ENCODE data around the gene EXOC3.
"Not testable (repeated sequence)": the region's sequence is repeated elsewhere in the genome, so short reads cannot be mapped to it uniquely, and the experiment has no call there.

GRCh38 chr5:414991-415927 lies 27.7 kb upstream of the EXOC3 start:
- TF ChIP-seq ETV6 (conservative IDR thresholded peaks at IDR 0.05 in 1 of 2, IDR thresholded peaks at IDR 0.05 in 1 of 2; ENCODE audit: borderline replicate concordance in 1 of 2, low read depth in 1 of 2); ZZZ3 (IDR thresholded peaks at IDR 0.05; ENCODE audit: control insufficient read depth, insufficient read length, low read depth); SIX5 (IDR thresholded peaks at IDR 0.05; ENCODE audit: low read depth, low read length, severe bottlenecking): not testable (repeated sequence)
